Endothelial cell of umbilical vein (primary cell): ENCODE measurements around the gene PRG2. TPM values are rescaled to one million over a fixed set of nuclear protein-coding genes. Genes with fewer than 3 reads are reported as not detected.

Experiments
- BruUV-seq: library from RNA; stranded (reverse); fragments of 400-500 nt; replicated peaks from 2 replicates; lab custom pipeline; 2021; lab: Mats Ljungman, UMichigan
- CTCF ChIA-PET: fragments of 300-600, 350-600 bp; sonication (Branson Sonifier 250); formaldehyde crosslinking; loops from one replicate; lab custom pipeline; 2021; ENCODE audit warnings: antibody characterized with exemption, inconsistent platforms; lab: Charles Lee
- POLR2A ChIA-PET: fragments of 300-600, 350-600 bp; sonication (Branson Sonifier 250); formaldehyde crosslinking; loops from one replicate; lab custom pipeline; 2021; ENCODE audit warnings: antibody characterized with exemption, inconsistent platforms; lab: Charles Lee
- DNase-seq: peaks from one replicate; pipeline ENCODE4 v3.0.0-alpha.2; 2011; ENCODE audit warnings: low read depth, low spot score
- FAIRE-seq: peaks from 2 replicates; lab custom pipeline; 2011; peaks lifted over from hg19 to GRCh38; lab: Jason Lieb, UNC
- H2AFZ ChIP-seq: 2 replicates; pipeline ENCODE4 v1.6.0; 2012; ENCODE audit warnings: low read depth, low read length, control low read depth, inconsistent platforms
- H3K27ac ChIP-seq: 2 replicates; pipeline ENCODE4 v1.5.1; 2011; ENCODE audit warnings: low read depth, mild to moderate bottlenecking, control low read depth, low read length, moderate library complexity; ENCODE audit not compliant: insufficient read depth
- H3K27me3 ChIP-seq, 2 experiments: 2 replicates each; pipeline versions ENCODE4 v1.6.0 to v1.6.1; 2011; ENCODE audit warnings: low read length in 2 of 2, mixed read lengths in 1 of 2; ENCODE audit not compliant: control insufficient read depth in 2 of 2, insufficient read depth in 2 of 2
- H3K36me3 ChIP-seq, 2 experiments: 2 replicates in 1 of 2; 3 replicates in 1 of 2; pipeline ENCODE4 v1.5.1; 2011; ENCODE audit warnings: low read length in 2 of 2, mild to moderate bottlenecking in 1 of 2, moderate library complexity in 1 of 2; ENCODE audit not compliant: control insufficient read depth in 2 of 2, insufficient read depth in 2 of 2; ENCODE audit errors: extremely low read depth in 1 of 2
- H3K4me1 ChIP-seq: 3 replicates; pipeline ENCODE4 v1.5.1; 2011; ENCODE audit warnings: mild to moderate bottlenecking, low read length; ENCODE audit not compliant: control insufficient read depth, insufficient read depth; ENCODE audit errors: extremely low read depth
- H3K4me2 ChIP-seq: 2 replicates; pipeline ENCODE4 v1.6.1; 2011; ENCODE audit warnings: low read length, control low read depth, mixed read lengths; ENCODE audit not compliant: insufficient read depth
- H3K4me3 ChIP-seq, 3 experiments: fragments of 200-600 bp in 1 of 3; sonication (generic), shearing (Covaris generic) in 1 of 3; replicated peaks in 1 of 3; 2 replicates each; pipeline ENCODE4 v1.5.1; 2011 to 2016; ENCODE audit warnings: control low read depth in 3 of 3, low read length in 3 of 3, mild to moderate bottlenecking in 2 of 3, inconsistent platforms in 1 of 3, low read depth in 1 of 3, moderate library complexity in 1 of 3; ENCODE audit not compliant: insufficient read depth in 1 of 3
- H3K79me2 ChIP-seq: 2 replicates; pipeline ENCODE4 v1.6.0; 2012; ENCODE audit warnings: low read length, inconsistent platforms; ENCODE audit not compliant: control insufficient read depth, insufficient read depth
- H3K9ac ChIP-seq: replicated peaks from 2 replicates; pipeline ENCODE3; 2011; ENCODE audit warnings: low read length, control low read depth; ENCODE audit not compliant: insufficient read depth; ENCODE audit errors: extremely low read depth
- H3K9me1 ChIP-seq: replicated peaks from 3 replicates; pipeline ENCODE4 v1.6.0; 2011; ENCODE audit warnings: mild to moderate bottlenecking, low read length; ENCODE audit not compliant: control insufficient read depth, insufficient read depth; ENCODE audit errors: extremely low read depth
- H3K9me3 ChIP-seq: replicated peaks from 2 replicates; pipeline ENCODE4 v1.5.1; 2012; ENCODE audit warnings: low read length, inconsistent platforms; ENCODE audit not compliant: control insufficient read depth, insufficient read depth
- H4K20me1 ChIP-seq: replicated peaks from 2 replicates; pipeline ENCODE3; 2011; ENCODE audit warnings: mild to moderate bottlenecking, low read length; ENCODE audit not compliant: control insufficient read depth, insufficient read depth; ENCODE audit errors: extremely low read depth
- EZH2 ChIP-seq: IDR thresholded peaks from 2 replicates; pipeline ENCODE4 v1.6.1; 2012; ENCODE audit warnings: borderline replicate concordance, low read depth, mild to moderate bottlenecking, moderate library complexity, low read length, inconsistent platforms; ENCODE audit not compliant: severe bottlenecking
- FOS ChIP-seq: IDR thresholded peaks from 2 replicates; pipeline ENCODE4 v1.6.1; 2011; ENCODE audit warnings: mild to moderate bottlenecking, low read length, moderate library complexity, borderline replicate concordance; ENCODE audit not compliant: insufficient read depth
- GATA2 ChIP-seq: IDR thresholded peaks from 2 replicates; pipeline ENCODE4 v1.7.0; 2011; ENCODE audit warnings: low read depth, mild to moderate bottlenecking, moderate library complexity, mixed read lengths, low read length; ENCODE audit not compliant: insufficient read length, insufficient read depth
- MYC ChIP-seq: IDR thresholded peaks from one replicate; pipeline ENCODE4 v1.6.1; 2011; ENCODE audit warnings: mild to moderate bottlenecking, low read depth, low read length
- POLR2A ChIP-seq: IDR thresholded peaks from 2 replicates; pipeline ENCODE4 v1.6.1; 2012; ENCODE audit warnings: low read depth, mild to moderate bottlenecking, control low read depth, low read length
- POLR2AphosphoS5 ChIP-seq: IDR thresholded peaks from 2 replicates; pipeline ENCODE4 v1.6.1; 2012; ENCODE audit warnings: low read depth, mild to moderate bottlenecking, control low read depth, low read length, moderate library complexity; ENCODE audit not compliant: insufficient read depth
- dilution Hi-C: fragments of 300-500 bp; cut with MboI; formaldehyde crosslinking; loops from one replicate; pipeline ENCODE4 v1.15.0; 2019; ENCODE audit warnings: low sequenced_read_pairs; ENCODE audit not compliant: extremely low pct_ligation_motif_present
- intact Hi-C: fragments of 100-400 bp; cut with micrococcal nuclease; formaldehyde crosslinking; loops from one replicate; pipeline ENCODE4 v1.10.0; 2022
- polyA plus RNA-seq, 4 experiments: library from polyadenylated mRNA; depleted of rRNA in 3 of 4; stranded (reverse) in 3 of 4; unstranded in 1 of 4; fragments of >200 nt; gene quantifications; 2 replicates each; pipeline versions ENCODE4 v1.2.1 to v1.2.3, GENCODE V29; 2011 to 2012; ENCODE audit warnings: missing spikeins in 1 of 4
- total RNA-seq: library from RNA; stranded (reverse); gene quantifications from 2 replicates; pipeline ENCODE4 v1.2.3, GENCODE V29; 2021
- TF ChIP-seq, protein P1 (sequence below): IDR thresholded peaks from 2 replicates; pipeline ENCODE4 v1.6.1; 2011; ENCODE audit not compliant: insufficient read depth, insufficient read length
- TF ChIP-seq, protein P2 (sequence below), 2 donors: IDR thresholded peaks; 1 replicate in 1 of 2; 2 replicates in 1 of 2; pipeline ENCODE4 v1.5.1; 2011; ENCODE audit warnings: low read length in 2 of 2, mild to moderate bottlenecking in 2 of 2, moderate library complexity in 2 of 2, control low read depth in 1 of 2, inconsistent platforms in 1 of 2, low read depth in 1 of 2; ENCODE audit not compliant: insufficient read depth in 1 of 2; ENCODE audit errors: extremely low read depth in 1 of 2

The PRG2 gene
- total and polyA plus RNA-seq, 2 donors (not counting 3 experiments of a cell fraction or from before 2014, with no cell fraction given) = 0.08 to 0.55 TPM

- no peak for FAIRE-seq
Measured at GRCh38 chr11:57343825-57344224, 46.6 kb downstream of the PRG2 start.

More at GRCh38 chr11:57343825-57344224, 46.6 kb downstream of the PRG2 start:
- no peak overlapping the region for H3K4me3 ChIP-seq
- BruUV-seq = no TSS peak
- no peak for TF ChIP-seq EZH2
- TF ChIP-seq MYC = no peak
- no peak for TF ChIP-seq FOS
- TF ChIP-seq, protein P1, sequence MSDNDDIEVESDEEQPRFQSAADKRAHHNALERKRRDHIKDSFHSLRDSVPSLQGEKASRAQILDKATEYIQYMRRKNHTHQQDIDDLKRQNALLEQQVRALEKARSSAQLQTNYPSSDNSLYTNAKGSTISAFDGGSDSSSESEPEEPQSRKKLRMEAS = no peak
- no peak for TF ChIP-seq POLR2AphosphoS5
- TF ChIP-seq, protein P2, sequence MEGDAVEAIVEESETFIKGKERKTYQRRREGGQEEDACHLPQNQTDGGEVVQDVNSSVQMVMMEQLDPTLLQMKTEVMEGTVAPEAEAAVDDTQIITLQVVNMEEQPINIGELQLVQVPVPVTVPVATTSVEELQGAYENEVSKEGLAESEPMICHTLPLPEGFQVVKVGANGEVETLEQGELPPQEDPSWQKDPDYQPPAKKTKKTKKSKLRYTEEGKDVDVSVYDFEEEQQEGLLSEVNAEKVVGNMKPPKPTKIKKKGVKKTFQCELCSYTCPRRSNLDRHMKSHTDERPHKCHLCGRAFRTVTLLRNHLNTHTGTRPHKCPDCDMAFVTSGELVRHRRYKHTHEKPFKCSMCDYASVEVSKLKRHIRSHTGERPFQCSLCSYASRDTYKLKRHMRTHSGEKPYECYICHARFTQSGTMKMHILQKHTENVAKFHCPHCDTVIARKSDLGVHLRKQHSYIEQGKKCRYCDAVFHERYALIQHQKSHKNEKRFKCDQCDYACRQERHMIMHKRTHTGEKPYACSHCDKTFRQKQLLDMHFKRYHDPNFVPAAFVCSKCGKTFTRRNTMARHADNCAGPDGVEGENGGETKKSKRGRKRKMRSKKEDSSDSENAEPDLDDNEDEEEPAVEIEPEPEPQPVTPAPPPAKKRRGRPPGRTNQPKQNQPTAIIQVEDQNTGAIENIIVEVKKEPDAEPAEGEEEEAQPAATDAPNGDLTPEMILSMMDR (IDR thresholded peaks at IDR 0.05; ENCODE audit: extremely low read depth in 1 of 2, insufficient read depth in 1 of 2, low read depth in 1 of 2, low read length in 2 of 2) = no peak
- TF ChIP-seq GATA2 = no peak
- TF ChIP-seq POLR2A = no peak
- H3K27ac ChIP-seq = no peak overlapping the region
- H3K36me3 ChIP-seq = no peaks in the 10 kb centered on the region
- ChIA-PET CTCF (interaction anchor here (0.8 to 1.1 kb wide), 3 partner anchors 10 to 183 kb away, joined by 3 to 4 read pairs (median 3); no protein-coding TSS in a partner anchor), POLR2A (no interaction called here)
- H3K4me2 ChIP-seq = no peak overlapping the region
- no peaks in the 10 kb centered on the region for H3K9me3 ChIP-seq
- H4K20me1 ChIP-seq = no peaks in the 10 kb centered on the region
- H3K79me2 ChIP-seq = no peaks in the 10 kb centered on the region
- DNase-seq = no peak
- no peak overlapping the region for H3K9ac ChIP-seq
- H3K9me1 ChIP-seq = no peaks in the 10 kb centered on the region
- dilution Hi-C loops (no loop called here), intact Hi-C loops (no loop called here)
- H2AFZ ChIP-seq = no peak overlapping the region
- peaks cover 3 to 8% of the 10 kb centered on the region in 2 experiments for H3K27me3 ChIP-seq
- no peaks in the 10 kb centered on the region for H3K4me1 ChIP-seq
